Stimulated activated CD4-positive, alpha-beta T cell treated with anti-CD3 and anti-CD28 coated beads, Interleukin-15, amount 100 ng/mL, for 1 hour (primary cell): ENCODE results near the gene ETF1.

Source experiments
- DNase-seq, 2 donors: peaks; one replicate each; pipeline ENCODE4 v3.0.0-alpha.2; 2020; ENCODE audit warnings: low read depth in 1 of 2, low spot score in 1 of 2

ETF1 gene

GRCh38 chr5:138542956-138543729, at the start of gene ETF1:
TSS of gene ETF1 (minus strand) at chr5:138543236. CDS start at chr5:138542918, 318 bp downstream.
- peak; percentile 98 to 99 for DNase-seq

DNA sequence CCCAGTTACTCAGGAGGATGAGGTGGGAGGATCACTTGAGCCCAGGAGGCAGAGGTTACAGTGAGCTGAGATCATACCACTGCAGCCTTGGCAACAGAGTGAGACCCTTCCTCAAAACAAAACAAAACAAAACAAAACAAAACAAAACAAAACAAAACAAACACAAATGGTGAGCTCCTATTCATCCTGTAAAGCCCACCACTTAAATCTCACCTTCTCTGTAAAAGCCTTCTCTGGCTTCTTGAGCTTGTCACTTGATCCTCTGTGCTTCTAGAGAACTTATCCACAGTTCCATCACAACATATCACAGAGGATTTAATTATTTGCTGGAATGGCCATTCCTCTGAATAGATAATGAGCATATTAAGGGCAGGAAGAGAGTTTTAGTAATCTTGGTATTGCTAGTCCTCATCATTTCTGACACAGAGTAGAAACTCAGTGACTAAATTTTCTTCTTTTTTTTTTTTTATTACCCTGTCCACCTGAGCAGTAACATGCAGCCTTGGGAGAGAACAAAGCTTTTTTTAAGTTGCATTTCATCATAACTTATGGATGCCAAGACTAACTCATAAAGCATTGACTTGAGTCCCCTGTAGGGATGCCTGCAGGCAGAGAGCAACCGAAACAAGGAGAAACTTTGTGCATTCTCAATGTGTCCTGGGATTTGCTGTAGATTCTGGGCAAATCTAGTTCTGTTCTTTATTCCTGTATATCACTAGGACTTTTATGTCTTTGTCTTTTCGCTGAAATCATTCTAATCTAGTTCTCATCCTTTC, 45.2 kb upstream of the ETF1 start:
- no peak for DNase-seq

DNA sequence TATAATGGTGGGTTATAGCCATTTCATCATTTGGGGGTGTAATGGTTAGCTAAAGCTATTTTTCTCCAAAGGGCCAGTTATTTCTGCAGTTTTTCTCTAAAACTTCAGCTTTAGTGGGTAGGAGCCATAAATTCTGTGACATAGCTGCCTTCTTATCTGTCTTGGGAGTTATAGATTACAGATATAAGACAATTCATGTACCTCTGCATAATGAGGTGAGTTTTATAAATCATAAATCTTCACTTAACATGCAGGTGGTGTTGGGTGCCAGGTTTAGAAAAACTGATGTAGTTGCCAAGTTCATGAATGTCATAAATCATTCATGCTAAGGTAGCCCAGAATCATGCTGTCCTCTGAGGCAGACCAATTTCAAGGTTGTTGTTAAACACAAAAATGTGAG, 42.1 kb upstream of the ETF1 start:
- no peak for DNase-seq

DNA sequence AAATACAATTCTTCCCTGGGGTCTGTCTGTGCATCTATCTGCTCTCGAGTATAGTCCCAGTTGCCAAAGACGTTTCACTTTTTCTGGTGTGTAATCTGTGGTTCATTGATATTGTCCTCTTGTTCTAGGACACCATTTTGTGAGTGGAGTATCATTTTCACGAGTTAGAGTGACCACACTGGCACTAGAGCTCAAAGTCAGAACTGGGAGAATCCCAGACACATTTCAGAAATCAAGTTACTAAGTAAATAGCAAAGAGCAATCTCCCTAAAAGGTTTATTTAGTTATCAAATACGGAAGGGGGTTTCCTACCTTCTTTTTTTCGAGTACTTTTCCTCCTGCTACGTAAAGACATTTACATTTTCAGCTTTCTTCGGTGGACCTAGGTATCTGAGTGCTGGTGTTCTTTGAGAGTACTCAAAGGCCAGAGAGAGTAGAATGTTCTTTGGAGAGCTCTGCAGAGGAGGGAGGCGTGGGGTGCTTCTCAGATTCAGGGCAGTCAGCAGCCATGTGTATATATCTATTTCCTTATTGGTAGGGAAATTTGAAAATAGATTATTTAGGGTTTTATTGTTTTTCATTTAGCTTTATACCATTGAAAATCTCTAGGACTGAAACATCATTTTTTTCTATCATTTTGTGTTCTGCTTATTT, 41.1 kb upstream of the ETF1 start:
- DNase-seq, result no peak

DNA sequence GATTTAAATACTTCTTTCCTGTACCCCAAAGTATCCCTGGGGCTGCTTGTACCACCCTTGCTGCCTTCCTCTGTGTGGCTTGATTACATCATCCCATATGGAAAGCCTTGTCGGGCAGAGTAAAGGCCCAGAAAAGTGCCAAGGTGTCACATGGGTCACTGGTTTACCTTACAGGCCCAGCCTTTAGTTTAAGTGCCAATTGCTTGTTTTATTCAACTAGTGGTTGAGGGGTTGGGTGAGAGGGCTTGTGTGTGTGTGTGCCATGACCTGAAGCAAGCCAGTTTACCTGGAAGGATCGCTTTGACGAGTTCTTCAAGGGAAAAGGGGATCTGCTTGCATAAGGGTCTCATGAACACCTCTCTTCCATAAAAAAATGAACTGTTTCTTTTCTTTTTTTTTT, 39.9 kb upstream of the ETF1 start:
- DNase-seq, result no peak

- no peak for DNase-seq
These were observed 37.7 kb upstream of the ETF1 start for GRCh38 chr5:138580777-138581176.

DNA sequence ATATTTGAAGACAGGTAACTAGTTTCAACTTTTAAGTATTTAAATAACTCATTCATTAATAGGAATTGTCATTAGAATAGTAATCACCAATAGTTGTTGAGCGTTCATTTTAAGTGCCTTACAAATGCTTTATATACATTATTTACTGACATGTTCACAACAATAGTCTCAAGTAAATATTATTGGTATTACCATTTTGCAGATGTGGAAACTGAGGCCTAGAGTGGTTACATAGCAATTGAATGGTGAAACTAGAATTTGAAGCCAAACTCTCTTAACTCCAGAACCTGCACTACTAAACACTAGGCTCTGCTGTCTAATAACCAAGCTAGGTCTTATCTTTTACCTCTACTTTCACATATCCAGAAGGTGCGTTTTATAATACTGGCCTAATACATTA, 37.0 kb upstream of the ETF1 start:
- DNase-seq, result no peak

DNA sequence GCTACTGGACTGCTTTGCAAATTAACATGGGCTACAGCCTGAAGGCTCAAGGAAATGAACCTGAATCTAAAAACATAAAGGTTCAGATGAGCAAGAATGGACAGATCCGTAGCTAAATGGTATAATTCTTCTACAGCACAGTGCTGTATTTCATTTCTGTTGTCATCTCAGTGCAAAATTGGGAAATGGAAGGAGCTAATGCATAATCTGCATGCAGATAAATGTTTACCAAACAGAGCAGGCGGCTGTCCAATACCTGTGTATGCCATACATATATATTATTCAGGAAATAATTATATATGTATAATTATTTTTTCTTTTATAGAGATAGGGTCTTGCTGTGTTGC, 36.5 kb upstream of the ETF1 start:
- DNase-seq, result no peak

DNA sequence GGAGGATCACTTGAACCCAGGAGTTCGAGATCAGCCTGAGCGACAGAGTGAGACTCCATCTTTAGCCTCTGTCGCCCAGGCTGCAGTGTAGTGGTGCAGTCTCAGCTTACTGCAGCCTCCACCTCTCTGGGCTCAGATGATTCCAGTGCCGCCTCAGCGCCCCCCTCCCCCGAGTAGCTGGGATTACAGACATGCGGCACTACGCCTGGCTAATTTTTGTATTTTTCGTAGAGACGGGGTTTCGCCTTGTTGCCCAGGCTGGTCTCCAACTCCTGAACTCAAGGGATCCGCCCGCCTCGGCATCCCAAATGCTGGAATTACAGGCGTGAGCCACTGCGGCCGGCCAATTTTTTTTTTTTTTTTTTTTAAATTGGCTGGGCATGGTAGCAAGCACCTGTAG, 34.4 kb upstream of the ETF1 start:
- no peak for DNase-seq

GRCh38 chr5:138575194-138576015, 32.4 kb upstream of the ETF1 start, which contains the start of gene HSPA9:
TSS of gene HSPA9 (minus strand) at chr5:138575401. CDS start at chr5:138575318, 83 bp downstream.
- DNase-seq, result peak; percentile 86 to 90

GRCh38 chr5:138574744-138575193, 31.7 kb upstream of the ETF1 start:
- no peak for DNase-seq

DNA sequence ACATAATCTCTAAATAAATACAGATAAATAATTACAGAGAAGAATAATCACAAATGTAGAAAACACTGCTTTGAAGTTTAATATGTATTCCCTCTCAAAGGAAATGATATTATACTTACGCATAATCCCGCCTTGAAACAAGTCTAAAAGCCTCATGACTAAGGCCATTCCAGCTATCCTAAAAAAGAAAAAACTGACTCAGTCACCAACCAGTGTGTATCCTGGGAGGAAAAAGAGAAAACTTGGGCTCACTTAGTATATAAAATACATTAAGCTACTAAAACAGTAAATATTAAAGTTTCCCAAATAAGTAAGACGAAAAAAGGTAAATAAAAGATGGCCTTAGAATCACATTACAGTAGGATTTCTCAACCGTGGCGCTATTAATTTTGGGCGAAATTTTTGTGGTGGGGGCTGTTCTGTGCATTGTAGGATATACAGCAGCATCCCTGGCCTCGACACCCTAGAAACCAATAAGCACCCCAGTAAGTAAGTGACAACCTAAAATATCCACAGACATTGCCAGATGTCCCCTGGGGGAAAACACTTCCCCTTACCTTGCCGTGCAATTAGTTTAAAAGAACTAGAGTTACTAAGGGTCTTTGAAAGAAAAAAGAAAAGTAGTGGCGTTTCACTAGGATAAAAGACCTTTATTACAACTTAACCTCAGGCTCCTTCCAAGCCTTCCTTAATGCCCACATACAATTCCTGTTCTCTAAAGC, 31.1 kb upstream of the ETF1 start:
- DNase-seq, result no peak

GRCh38 chr5:138573223-138573622, 30.2 kb upstream of the ETF1 start:
- no peak for DNase-seq

DNA sequence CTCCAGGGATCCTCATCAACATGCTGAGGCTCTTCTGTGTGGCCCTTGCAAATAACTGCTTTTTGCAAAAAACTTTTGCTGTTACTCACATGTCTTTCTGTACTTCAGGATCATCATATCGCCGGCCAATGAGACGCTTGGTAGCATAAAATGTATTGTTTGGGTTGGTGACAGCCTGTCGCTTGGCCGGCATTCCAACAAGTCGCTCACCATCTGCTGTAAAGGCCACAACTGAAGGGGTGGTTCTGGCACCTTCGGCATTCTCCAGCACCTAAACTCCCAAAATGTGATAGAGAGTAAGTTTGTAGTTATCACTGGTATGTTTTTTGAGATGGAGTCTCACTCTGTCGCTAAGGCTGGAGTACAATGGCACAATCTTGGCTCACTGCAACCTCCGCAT, 27.8 kb upstream of the ETF1 start:
- no peak for DNase-seq

- no peak for DNase-seq
These were observed 26.7 kb upstream of the ETF1 start for GRCh38 chr5:138569782-138570181.

GRCh38 chr5:138568061-138568824, 25.2 kb upstream of the ETF1 start:
- no peak for DNase-seq

GRCh38 chr5:138566792-138567191, 23.8 kb upstream of the ETF1 start:
- no peak for DNase-seq

GRCh38 chr5:138565100-138565821, 22.2 kb upstream of the ETF1 start:
- no peak for DNase-seq

GRCh38 chr5:138564242-138564641, 21.2 kb upstream of the ETF1 start:
- no peak for DNase-seq
